ENCODE data around the gene GVQW3.

- TF ChIP-seq SUZ12 (IDR thresholded peaks at IDR 0.05; ENCODE audit: extremely low read depth, insufficient read depth, insufficient read length) (no peak), YY1 (IDR thresholded peaks at IDR 0.05; ENCODE audit: insufficient read depth, insufficient read length) (no peak), ZNF274 (IDR thresholded peaks at IDR 0.05; ENCODE audit: low read depth, low read length) (no peak)
Observed at GRCh38 chr11:76361374-76361773, 19.7 kb upstream of the GVQW3 start.
